HCT116 (cell line): ENCODE data around the gene CELA3A. TPM values are rescaled to one million over a fixed set of nuclear protein-coding genes. Genes with fewer than 3 reads are reported as not detected.

Experiments
- ATAC-seq: fragments of 200-7000 bp; cut with Tn5 transposase; 2 replicates; pipeline ENCODE4 v1.9.1; 2020; ENCODE audit warnings: mild to moderate bottlenecking, moderate library complexity
- BruUV-seq: library from RNA; stranded (reverse); fragments of 400-500 nt; replicated peaks from 2 replicates; lab custom pipeline; 2021; lab: Mats Ljungman, UMichigan
- CTCF ChIA-PET: fragments of 300-600 bp; sonication (Branson Sonifier 250); formaldehyde crosslinking; loops from one replicate; lab custom pipeline; 2021; ENCODE audit warnings: antibody characterized with exemption; lab: Charles Lee
- POLR2A ChIA-PET: fragments of 300-600, 350-600 bp; sonication (Branson Sonifier 250); formaldehyde crosslinking; loops from one replicate; lab custom pipeline; 2021; ENCODE audit warnings: antibody characterized with exemption; lab: Charles Lee
- RAD21 ChIA-PET, 2 experiments: fragments of 300-600 bp; sonication (Branson Sonifier 250); formaldehyde crosslinking; loops; one replicate each; lab custom pipeline; 2023; ENCODE audit warnings: low total read pairs in 2 of 2; ENCODE audit not compliant: uncharacterized antibody in 2 of 2, unreplicated experiment in 2 of 2, low non-redundant PET in 1 of 2; lab: Charles Lee
- DNase-seq: peaks from one replicate; pipeline ENCODE4 v3.0.0-alpha.2; 2010; ENCODE audit warnings: low read depth, low spot score
- H2AFZ ChIP-seq: fragments of 200-600 bp; shearing (Covaris generic), sonication (generic); 2 replicates; pipeline ENCODE4 v1.6.1; 2017; ENCODE audit warnings: low read depth, mixed run types, mixed read lengths, antibody characterized with exemption, low read length; ENCODE audit not compliant: poor library complexity, severe bottlenecking
- H3K27ac ChIP-seq: 2 replicates; pipeline ENCODE4 v1.5.1; 2012; ENCODE audit warnings: low read depth, low read length
- H3K27me3 ChIP-seq: fragments of 200-600 bp; sonication (generic); 2 replicates; pipeline ENCODE4 v1.6.1; 2016; ENCODE audit warnings: mixed run types, low read length, mixed read lengths; ENCODE audit not compliant: insufficient read depth
- H3K36me3 ChIP-seq, 2 experiments: fragments of 200-500 bp in 1 of 2; fragments of 200-600 bp in 1 of 2; sonication (Bioruptor generic) in 1 of 2; sonication (generic) in 1 of 2; 2 replicates each; pipeline versions ENCODE4 v1.5.1 to v1.6.1; 2014 to 2016; ENCODE audit warnings: low read length in 2 of 2, inconsistent platforms in 1 of 2, mixed read lengths in 1 of 2, mixed run types in 1 of 2; ENCODE audit not compliant: insufficient read depth in 2 of 2, control insufficient read depth in 1 of 2
- H3K4me1 ChIP-seq, 2 experiments: fragments of 200-600 bp in 1 of 2; sonication (generic) in 1 of 2; 2 replicates each; pipeline versions ENCODE4 v1.5.1 to v1.6.1; 2012 to 2017; ENCODE audit warnings: low read length in 2 of 2, inconsistent platforms in 1 of 2, mild to moderate bottlenecking in 1 of 2, mixed read lengths in 1 of 2, mixed run types in 1 of 2, moderate library complexity in 1 of 2; ENCODE audit not compliant: insufficient read depth in 2 of 2, control insufficient read depth in 1 of 2
- H3K4me2 ChIP-seq: fragments of 200-600 bp; sonication (generic); 2 replicates; pipeline ENCODE4 v1.6.1; 2017; ENCODE audit warnings: mixed run types, low read length, mixed read lengths
- H3K4me3 ChIP-seq, 2 experiments: fragments of 200-600 bp in 1 of 2; sonication (generic) in 1 of 2; replicated peaks in 1 of 2; 2 replicates each; pipeline ENCODE4 v1.5.1; 2011 to 2016; ENCODE audit warnings: low read length in 2 of 2, control low read depth in 1 of 2, low read depth in 1 of 2, mild to moderate bottlenecking in 1 of 2, mixed read lengths in 1 of 2, mixed run types in 1 of 2
- H3K79me2 ChIP-seq: fragments of 200-600 bp; sonication (generic); 2 replicates; pipeline ENCODE4 v1.6.1; 2017; ENCODE audit warnings: mild to moderate bottlenecking, mixed run types, low read length, moderate library complexity, mixed read lengths; ENCODE audit not compliant: insufficient read depth
- H3K9ac ChIP-seq: fragments of 200-600 bp; sonication (generic); 2 replicates; pipeline ENCODE4 v1.6.1; 2016; ENCODE audit warnings: low read length, mixed read lengths
- H3K9me2 ChIP-seq: fragments of 200-600 bp; sonication (generic), shearing (Covaris generic); 2 replicates; pipeline ENCODE4 v1.6.1; 2017; ENCODE audit warnings: mixed run types, mild to moderate bottlenecking, moderate library complexity; ENCODE audit not compliant: insufficient read depth
- H3K9me3 ChIP-seq, 2 experiments: fragments of 200-500 bp in 1 of 2; fragments of 200-600 bp in 1 of 2; sonication (Bioruptor generic) in 1 of 2; sonication (generic) in 1 of 2; 2 replicates each; pipeline ENCODE4 v1.6.1; 2014 to 2017; ENCODE audit warnings: low read length in 2 of 2, mixed read lengths in 2 of 2, inconsistent platforms in 1 of 2, low read depth in 1 of 2, mild to moderate bottlenecking in 1 of 2, mixed run types in 1 of 2, moderate library complexity in 1 of 2; ENCODE audit not compliant: control insufficient read depth in 1 of 2, insufficient read depth in 1 of 2
- H4K20me1 ChIP-seq: fragments of 200-600 bp; sonication (generic), shearing (Covaris generic); 2 replicates; pipeline ENCODE4 v1.6.1; 2017; ENCODE audit warnings: mixed run types, mild to moderate bottlenecking, moderate library complexity; ENCODE audit not compliant: insufficient read depth
- CTCF ChIP-seq, 3 experiments: fragments of 200-600 bp in 1 of 3; sonication (generic) in 1 of 3; IDR thresholded peaks in 2 of 3; conservative IDR thresholded peaks in 1 of 3; 2 replicates each; pipeline ENCODE4 v1.5.1; 2012 to 2017; ENCODE audit warnings: low read depth in 2 of 3, low read length in 2 of 3, antibody characterized with exemption in 1 of 3, borderline replicate concordance in 1 of 3, control low read depth in 1 of 3, mild to moderate bottlenecking in 1 of 3, mixed read lengths in 1 of 3, mixed run types in 1 of 3, moderate library complexity in 1 of 3; ENCODE audit not compliant: insufficient read depth in 1 of 3
- EZH2 ChIP-seq: fragments of 200-600 bp; sonication (generic); IDR thresholded peaks from 2 replicates; pipeline ENCODE4 v1.6.1; 2017; ENCODE audit warnings: antibody characterized with exemption, mixed run types
- POLR2AphosphoS5 ChIP-seq: IDR thresholded peaks from 2 replicates; pipeline ENCODE4 v1.6.1; 2011; ENCODE audit warnings: mild to moderate bottlenecking, low read depth, low read length, moderate library complexity
- RAD21 ChIP-seq: IDR thresholded peaks from 2 replicates; pipeline ENCODE4 v1.6.1; 2012; ENCODE audit warnings: low read depth, mild to moderate bottlenecking
- SIN3A ChIP-seq: IDR thresholded peaks from 2 replicates; pipeline ENCODE4 v1.6.1; 2012; ENCODE audit warnings: low read depth
- YY1 ChIP-seq: IDR thresholded peaks from 2 replicates; pipeline ENCODE4 v1.6.1; 2011; ENCODE audit warnings: low read length, low read depth, moderate library complexity, mild to moderate bottlenecking; ENCODE audit not compliant: insufficient replicate concordance; ENCODE audit errors: extremely low read depth
- ZBTB33 ChIP-seq: IDR thresholded peaks from 2 replicates; pipeline ENCODE4 v1.6.1; 2011; ENCODE audit warnings: mild to moderate bottlenecking, low read length, moderate library complexity; ENCODE audit not compliant: insufficient replicate concordance; ENCODE audit errors: extremely low read depth
- ZNF274 ChIP-seq: fragments of 200-500 bp; sonication (Bioruptor generic); IDR thresholded peaks from 2 replicates; pipeline ENCODE4 v1.6.1; 2014; ENCODE audit warnings: mild to moderate bottlenecking, low read depth, low read length, inconsistent platforms
- intact Hi-C: fragments of 100-400 bp; cut with micrococcal nuclease; formaldehyde crosslinking; loops from 2 replicates; pipeline ENCODE4 v1.10.0; 2022
- total RNA-seq: library from RNA; stranded (reverse); gene quantifications from one replicate; pipeline ENCODE4 v1.2.1, GENCODE V29; 2021; ENCODE audit not compliant: unreplicated experiment

The CELA3A gene
- total RNA-seq, 1 experiment from 2014 or later: 9.0 TPM

- TF ChIP-seq CTCF (IDR thresholded peaks at IDR 0.05 in 2 of 3, conservative IDR thresholded peaks at IDR 0.05 in 1 of 3; ENCODE audit: borderline replicate concordance in 1 of 3, insufficient read depth in 1 of 3, low read depth in 2 of 3, low read length in 2 of 3): no peak
- no peak for TF ChIP-seq EZH2
- TF ChIP-seq ZNF274: no peak
- no peak for TF ChIP-seq SIN3A
- no peak for TF ChIP-seq POLR2AphosphoS5
- no peak for TF ChIP-seq YY1
- TF ChIP-seq RAD21: no peak
- no peak for TF ChIP-seq ZBTB33
- intact Hi-C loops: no loop called here
- ChIA-PET RAD21 (no interaction called here), POLR2A (no interaction called here), CTCF (no interaction called here)
- H2AFZ ChIP-seq: no peak overlapping the region
- no TSS peak for BruUV-seq
- H3K79me2 ChIP-seq: peaks cover 98% of the 10 kb centered on the region
- no peak overlapping the region for H3K4me2 ChIP-seq
- H3K27ac ChIP-seq: no peak overlapping the region
- H3K4me1 ChIP-seq: peaks cover 11 to 16% of the 10 kb centered on the region in 2 experiments
- H3K9ac ChIP-seq: no peak overlapping the region
- ATAC-seq (no peak), DNase-seq (no peak)
- H3K9me2 ChIP-seq: no peaks in the 10 kb centered on the region
- peaks cover 48% of the 10 kb centered on the region; the same call in 1 of the 2 replicates for H4K20me1 ChIP-seq
- H3K36me3 ChIP-seq: peaks cover 2 to 18% of the 10 kb centered on the region in 2 experiments; a peak in 2 of 4 replicates
- H3K9me3 ChIP-seq: no peaks in the 10 kb centered on the region
- no peaks in the 10 kb centered on the region for H3K27me3 ChIP-seq
- no peak overlapping the region for H3K4me3 ChIP-seq
Observed at GRCh38 chr1:22057861-22058260, 56.4 kb downstream of the CELA3A start.

Other genes starting within 250 kb of the CELA3A start
- gene USP48, start 218.5 kb upstream of the CELA3A start, total RNA-seq: 54.8 TPM
- gene LDLRAD2, start 189.4 kb upstream of the CELA3A start, total RNA-seq: not detected
- 55.7 TPM for gene HSPG2, start 64.3 kb upstream of the CELA3A start, total RNA-seq
- 5.3 TPM for gene CELA3B, start 24.6 kb upstream of the CELA3A start, total RNA-seq
- gene CDC42, start 51.1 kb downstream of the CELA3A start, total RNA-seq: 217 TPM
- 1.5 TPM for gene WNT4, start 141.4 kb downstream of the CELA3A start, total RNA-seq